PC-9 (cell line): ENCODE measurements around the gene MAB21L1. TPM values are rescaled to one million over a fixed set of nuclear protein-coding genes. Genes with fewer than 3 reads are reported as not detected.

Experiments used
- BruUV-seq: library from RNA; stranded (reverse); fragments of 400-500 nt; replicated peaks from 2 replicates; lab custom pipeline; 2021; lab: Mats Ljungman, UMichigan
- CTCF ChIA-PET: fragments of 300-600 bp; sonication (Branson Sonifier 250); formaldehyde crosslinking; loops from one replicate; lab custom pipeline; 2022; ENCODE audit warnings: antibody characterized with exemption; lab: Charles Lee
- POLR2A ChIA-PET: fragments of 300-600 bp; sonication (Branson Sonifier 250); formaldehyde crosslinking; loops from one replicate; lab custom pipeline; 2022; ENCODE audit warnings: antibody characterized with exemption; ENCODE audit not compliant: unreplicated experiment; lab: Charles Lee
- DNase-seq, 2 experiments: peaks; one replicate each; pipeline versions ENCODE4 v3.0.0 to v3.0.0-alpha.2; 2015 to 2022; ENCODE audit warnings: mixed read lengths in 1 of 2
- H2AFZ ChIP-seq: fragments of 200-600 bp; sonication (generic); 2 replicates; pipeline ENCODE4 v1.8.1; 2017; ENCODE audit warnings: antibody characterized with exemption
- H3F3A ChIP-seq: fragments of 200-600 bp; sonication (generic); 2 replicates; pipeline ENCODE4 v1.8.1; 2017; ENCODE audit warnings: antibody characterized with exemption, mild to moderate bottlenecking, low read depth; ENCODE audit not compliant: insufficient read depth
- H3K27ac ChIP-seq: fragments of 200-600 bp; sonication (generic); 2 replicates; pipeline ENCODE4 v1.6.1; 2016; ENCODE audit warnings: mixed run types
- H3K27me3 ChIP-seq: fragments of 200-600 bp; sonication (generic); 2 replicates; pipeline ENCODE4 v1.6.1; 2016; ENCODE audit warnings: low read depth, mixed run types; ENCODE audit not compliant: insufficient read depth
- H3K36me3 ChIP-seq: fragments of 200-600 bp; sonication (generic); 2 replicates; pipeline ENCODE4 v1.6.1; 2016; ENCODE audit warnings: low read depth, mixed run types
- H3K4me1 ChIP-seq: fragments of 200-600 bp; sonication (generic); replicated peaks from 2 replicates; pipeline ENCODE4 v1.6.1; 2016; ENCODE audit warnings: mixed run types; ENCODE audit not compliant: insufficient read depth
- H3K4me2 ChIP-seq: fragments of 200-600 bp; sonication (generic); 2 replicates; pipeline ENCODE4 v1.6.1; 2017; ENCODE audit warnings: mixed run types
- H3K4me3 ChIP-seq: fragments of 200-600 bp; sonication (generic); 2 replicates; pipeline ENCODE4 v1.6.1; 2016; ENCODE audit warnings: mixed run types
- H3K79me2 ChIP-seq: fragments of 200-600 bp; sonication (generic); 2 replicates; pipeline ENCODE4 v1.6.1; 2017; ENCODE audit warnings: low read depth, mixed run types
- H3K9me2 ChIP-seq: fragments of 200-600 bp; sonication (generic); 2 replicates; pipeline ENCODE4 v1.8.1; 2017; ENCODE audit warnings: mild to moderate bottlenecking; ENCODE audit not compliant: insufficient read depth
- H3K9me3 ChIP-seq: fragments of 200-600 bp; sonication (generic); 2 replicates; pipeline ENCODE4 v1.8.1; 2016; ENCODE audit warnings: low read depth; ENCODE audit not compliant: insufficient read depth
- H4K20me1 ChIP-seq: fragments of 200-600 bp; sonication (generic); 2 replicates; pipeline ENCODE4 v1.8.1; 2017; ENCODE audit not compliant: insufficient read depth
- EZH2 ChIP-seq: fragments of 200-600 bp; sonication (generic); IDR thresholded peaks from 2 replicates; pipeline ENCODE4 v1.8.0; 2017; ENCODE audit warnings: antibody characterized with exemption, low read depth
- intact Hi-C: fragments of 100-400 bp; cut with micrococcal nuclease; formaldehyde crosslinking; loops from one replicate; pipeline ENCODE4 v1.10.0; 2022; ENCODE audit not compliant: unreplicated experiment
- total RNA-seq: library from RNA; stranded (reverse); gene quantifications from 2 replicates; pipeline ENCODE4 v1.2.3, GENCODE V29; 2021
- TF ChIP-seq, protein P1 (sequence below): fragments of 200-600 bp; sonication (generic); conservative IDR thresholded peaks from 2 replicates; pipeline ENCODE4 v1.6.1; 2017; ENCODE audit warnings: mixed run types, antibody characterized with exemption, mild to moderate bottlenecking, moderate library complexity

Gene MAB21L1
- total RNA-seq, 1 experiment from 2014 or later = not detected

- Histone ChIP-seq H4K20me1 (no peaks in the 10 kb centered on the region), H3K27me3 (no peaks in the 10 kb centered on the region), H3K4me3 (no peak overlapping the region), H3K4me1 (no peaks in the 10 kb centered on the region), H3K4me2 (no peak overlapping the region), H3K9me3 (no peaks in the 10 kb centered on the region), H3K36me3 (no peaks in the 10 kb centered on the region), H2AFZ (no peak overlapping the region), H3K79me2 (no peaks in the 10 kb centered on the region), H3K27ac (no peak overlapping the region), H3F3A (no peaks in the 10 kb centered on the region), H3K9me2 (no peaks in the 10 kb centered on the region; the same call in 1 of the 2 replicates)
- intact Hi-C loops = no loop called here
- no peak for TF ChIP-seq EZH2
- TF ChIP-seq, protein P1, sequence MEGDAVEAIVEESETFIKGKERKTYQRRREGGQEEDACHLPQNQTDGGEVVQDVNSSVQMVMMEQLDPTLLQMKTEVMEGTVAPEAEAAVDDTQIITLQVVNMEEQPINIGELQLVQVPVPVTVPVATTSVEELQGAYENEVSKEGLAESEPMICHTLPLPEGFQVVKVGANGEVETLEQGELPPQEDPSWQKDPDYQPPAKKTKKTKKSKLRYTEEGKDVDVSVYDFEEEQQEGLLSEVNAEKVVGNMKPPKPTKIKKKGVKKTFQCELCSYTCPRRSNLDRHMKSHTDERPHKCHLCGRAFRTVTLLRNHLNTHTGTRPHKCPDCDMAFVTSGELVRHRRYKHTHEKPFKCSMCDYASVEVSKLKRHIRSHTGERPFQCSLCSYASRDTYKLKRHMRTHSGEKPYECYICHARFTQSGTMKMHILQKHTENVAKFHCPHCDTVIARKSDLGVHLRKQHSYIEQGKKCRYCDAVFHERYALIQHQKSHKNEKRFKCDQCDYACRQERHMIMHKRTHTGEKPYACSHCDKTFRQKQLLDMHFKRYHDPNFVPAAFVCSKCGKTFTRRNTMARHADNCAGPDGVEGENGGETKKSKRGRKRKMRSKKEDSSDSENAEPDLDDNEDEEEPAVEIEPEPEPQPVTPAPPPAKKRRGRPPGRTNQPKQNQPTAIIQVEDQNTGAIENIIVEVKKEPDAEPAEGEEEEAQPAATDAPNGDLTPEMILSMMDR = no peak
- ChIA-PET POLR2A (no interaction called here), CTCF (no interaction called here)
- BruUV-seq = no TSS peak
- DNase-seq = no peak
Observed at GRCh38 chr13:35514801-35515502, 38.5 kb upstream of the MAB21L1 start.

- Histone ChIP-seq H3K36me3 (no peaks in the 10 kb centered on the region), H3K9me2 (no peaks in the 10 kb centered on the region; the same call in 1 of the 2 replicates), H3F3A (no peaks in the 10 kb centered on the region), H3K4me3 (no peak overlapping the region), H3K79me2 (no peaks in the 10 kb centered on the region), H3K27me3 (no peaks in the 10 kb centered on the region), H3K9me3 (no peaks in the 10 kb centered on the region), H3K27ac (no peak overlapping the region), H2AFZ (no peak overlapping the region), H3K4me1 (no peaks in the 10 kb centered on the region), H4K20me1 (no peaks in the 10 kb centered on the region), H3K4me2 (no peak overlapping the region)
- ChIA-PET CTCF (no interaction called here), POLR2A (no interaction called here)
- intact Hi-C loops = no loop called here
- DNase-seq = no peak
- TF ChIP-seq EZH2 = no peak
- TF ChIP-seq, protein P1 = no peak
- no TSS peak for BruUV-seq
Observed at GRCh38 chr13:35514061-35514477, 37.6 kb upstream of the MAB21L1 start.

DNA sequence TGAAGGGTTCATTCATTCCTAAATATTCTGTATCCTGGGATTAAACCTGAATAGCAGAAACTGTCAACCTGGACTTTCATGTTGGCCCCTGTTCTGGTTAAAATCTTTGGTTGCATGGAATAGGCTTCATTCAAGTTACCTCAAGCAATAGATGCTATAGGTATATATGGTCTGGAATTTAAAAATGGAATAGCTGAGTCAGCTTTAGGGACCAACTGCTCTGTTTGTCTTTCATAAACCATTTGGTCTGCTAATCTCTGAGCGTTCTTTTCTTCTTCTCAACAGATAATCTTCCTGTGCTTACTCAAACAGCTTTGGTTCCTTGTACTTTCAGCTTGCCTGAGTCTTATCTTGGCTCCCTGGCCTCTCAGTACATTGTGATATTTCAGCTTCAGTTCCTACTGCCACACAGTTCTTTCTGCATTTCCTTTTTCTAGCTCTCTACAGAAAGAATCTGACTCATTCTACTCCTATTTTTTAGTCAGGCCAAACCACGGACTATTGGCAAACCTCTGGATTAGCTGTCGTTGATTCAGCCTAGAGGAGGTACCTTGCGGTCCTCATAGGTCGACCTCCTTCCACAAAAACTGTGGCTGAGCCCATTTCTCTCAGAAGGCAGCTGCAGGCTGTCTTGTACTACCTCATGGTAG lies 35.9 kb upstream of the MAB21L1 start:
- Histone ChIP-seq H4K20me1 (no peaks in the 10 kb centered on the region), H3K4me1 (no peaks in the 10 kb centered on the region), H3K9me2 (no peaks in the 10 kb centered on the region; the same call in 1 of the 2 replicates), H3K4me2 (no peak overlapping the region), H3K27me3 (no peaks in the 10 kb centered on the region), H2AFZ (no peak overlapping the region), H3K4me3 (no peak overlapping the region), H3K79me2 (no peaks in the 10 kb centered on the region), H3K27ac (no peak overlapping the region), H3K36me3 (no peaks in the 10 kb centered on the region), H3F3A (no peaks in the 10 kb centered on the region), H3K9me3 (no peaks in the 10 kb centered on the region)
- POLR2A ChIA-PET = no interaction called here
- no TSS peak for BruUV-seq
- intact Hi-C loops = no loop called here
- no peak for DNase-seq
- CTCF ChIA-PET = no interaction called here
- no peak for TF ChIP-seq EZH2
- TF ChIP-seq, protein P1 = no peak
